Neural cell (in vitro differentiated cells): ENCODE results near the gene MS4A18. TPM values are rescaled to one million over a fixed set of nuclear protein-coding genes. Genes with fewer than 3 reads are reported as not detected.

Source experiments
- H2AFZ ChIP-seq: fragments of 200-600, 300-800 bp; sonication (generic), shearing (Covaris generic); 2 replicates; pipeline ENCODE4 v1.6.0; 2014; ENCODE audit warnings: low read depth, mild to moderate bottlenecking, antibody characterized with exemption, low read length, moderate library complexity
- H3F3A ChIP-seq: fragments of 200-600 bp; shearing (Covaris generic); 2 replicates; pipeline ENCODE4 v1.6.1; 2016; ENCODE audit warnings: mild to moderate bottlenecking, moderate library complexity, mixed read lengths, antibody characterized with exemption, low read length; ENCODE audit not compliant: insufficient read depth, poor library complexity, severe bottlenecking
- H3K27ac ChIP-seq: fragments of 200-600, 300-800 bp; sonication (generic), shearing (Covaris generic); 2 replicates; pipeline ENCODE4 v1.5.1; 2014; ENCODE audit warnings: mild to moderate bottlenecking, low read length, moderate library complexity
- H3K27me3 ChIP-seq: fragments of 300-800, 200-600 bp; sonication (generic), shearing (Covaris generic); 2 replicates; pipeline ENCODE4 v1.6.0; 2014; ENCODE audit warnings: mild to moderate bottlenecking, low read depth, low read length, moderate library complexity; ENCODE audit not compliant: insufficient read depth
- H3K36me3 ChIP-seq: fragments of 300-800, 200-600 bp; sonication (generic), shearing (Covaris generic); 2 replicates; pipeline ENCODE4 v1.5.1; 2014; ENCODE audit warnings: mild to moderate bottlenecking, antibody characterized with exemption, low read length, moderate library complexity; ENCODE audit not compliant: insufficient read depth
- H3K4me2 ChIP-seq: fragments of 300-800, 200-600 bp; sonication (generic), shearing (Covaris generic); 2 replicates; pipeline ENCODE4 v1.6.0; 2014; ENCODE audit warnings: mild to moderate bottlenecking, low read length
- H3K4me3 ChIP-seq: fragments of 300-800, 200-600 bp; sonication (generic), shearing (Covaris generic); 2 replicates; pipeline ENCODE4 v1.5.1; 2014; ENCODE audit warnings: mild to moderate bottlenecking, low read length, moderate library complexity
- H3K79me2 ChIP-seq: fragments of 200-600 bp; shearing (Covaris generic); replicated peaks from 2 replicates; pipeline ENCODE4 v1.6.0; 2014; ENCODE audit warnings: mild to moderate bottlenecking, low read length, moderate library complexity; ENCODE audit not compliant: insufficient read depth
- H3K9ac ChIP-seq: fragments of 300-800, 200-600 bp; sonication (generic), shearing (Covaris generic); 2 replicates; pipeline ENCODE4 v1.6.1; 2016; ENCODE audit warnings: mild to moderate bottlenecking, low read length, mixed read lengths
- H3K9me2 ChIP-seq: fragments of 200-600 bp; shearing (Covaris generic); 2 replicates; pipeline ENCODE4 v1.6.1; 2016; ENCODE audit warnings: mild to moderate bottlenecking, low read length, mixed read lengths; ENCODE audit not compliant: insufficient read depth
- H3K9me3 ChIP-seq: fragments of 200-600, 300-800 bp; sonication (generic), shearing (Covaris generic); 2 replicates; pipeline ENCODE4 v1.6.1; 2016; ENCODE audit warnings: mild to moderate bottlenecking, mixed run types, low read length, moderate library complexity, mixed read lengths
- H4K20me1 ChIP-seq: fragments of 200-600 bp; shearing (Covaris generic); 2 replicates; pipeline ENCODE4 v1.6.1; 2016; ENCODE audit warnings: mild to moderate bottlenecking, mixed run types; ENCODE audit not compliant: insufficient read depth
- EP300 ChIP-seq: fragments of 450-650 bp; conservative IDR thresholded peaks from 2 replicates; pipeline ENCODE4 v1.6.1; 2014; ENCODE audit warnings: antibody characterized with exemption, mild to moderate bottlenecking, moderate library complexity; ENCODE audit not compliant: poor library complexity, severe bottlenecking
- EZH2 ChIP-seq: fragments of 200-600, 300-800 bp; shearing (Covaris generic), sonication (generic); IDR thresholded peaks from 2 replicates; pipeline ENCODE4 v1.6.1; 2014; ENCODE audit warnings: antibody characterized with exemption, low read length, borderline replicate concordance, mild to moderate bottlenecking; ENCODE audit not compliant: insufficient read depth, poor library complexity, severe bottlenecking
- MXI1 ChIP-seq: fragments of 450-650 bp; conservative IDR thresholded peaks from 2 replicates; pipeline ENCODE4 v1.6.1; 2014; ENCODE audit warnings: antibody characterized with exemption, mild to moderate bottlenecking; ENCODE audit not compliant: poor library complexity, severe bottlenecking
- POLR2AphosphoS5 ChIP-seq: IDR thresholded peaks from 2 replicates; pipeline ENCODE4 v1.6.1; 2012
- RAD21 ChIP-seq: fragments of 450-650 bp; conservative IDR thresholded peaks from 2 replicates; pipeline ENCODE4 v1.6.1; 2014; ENCODE audit warnings: antibody characterized with exemption, mild to moderate bottlenecking, moderate library complexity
- SMC3 ChIP-seq: fragments of 450-650 bp; conservative IDR thresholded peaks from 2 replicates; pipeline ENCODE4 v1.6.1; 2014; ENCODE audit warnings: antibody characterized with exemption, mild to moderate bottlenecking, moderate library complexity; ENCODE audit not compliant: poor library complexity
- TAF1 ChIP-seq: IDR thresholded peaks from 2 replicates; pipeline ENCODE4 v1.6.1; 2012; ENCODE audit warnings: low read depth
- polyA plus RNA-seq: library from polyadenylated mRNA; depleted of rRNA; stranded (reverse); fragments of >200 nt; gene quantifications from 2 replicates; pipeline ENCODE4 v1.2.3, GENCODE V29; 2014
- TF ChIP-seq, protein P1 (sequence below): IDR thresholded peaks from 2 replicates; pipeline ENCODE4 v1.6.1; 2012; ENCODE audit warnings: borderline replicate concordance
- TF ChIP-seq, protein P2 (sequence below): fragments of 450-650 bp; IDR thresholded peaks from 2 replicates; pipeline ENCODE4 v1.5.1; 2014; ENCODE audit warnings: antibody characterized with exemption, mild to moderate bottlenecking, moderate library complexity; ENCODE audit not compliant: poor library complexity, severe bottlenecking

MS4A18 gene
- polyA plus RNA-seq, 1 donor from 2014 or later: not detected

GRCh38 chr11:60747359-60747873 lies 22.9 kb downstream of the MS4A18 start:
- no peaks in the 10 kb centered on the region for H3K27me3 ChIP-seq
- no peak overlapping the region for H3K4me2 ChIP-seq
- no peaks in the 10 kb centered on the region for H3K9me3 ChIP-seq
- H3K4me3 ChIP-seq: no peak overlapping the region
- no peaks in the 10 kb centered on the region for H3K79me2 ChIP-seq
- H3K9ac ChIP-seq: no peak overlapping the region
- H3F3A ChIP-seq: no peaks in the 10 kb centered on the region
- TF ChIP-seq RAD21 (no peak), SMC3 (no peak), EP300 (no peak), TAF1 (no peak), EZH2 (no peak), MXI1 (no peak), POLR2AphosphoS5 (no peak)
- TF ChIP-seq, protein P1, sequence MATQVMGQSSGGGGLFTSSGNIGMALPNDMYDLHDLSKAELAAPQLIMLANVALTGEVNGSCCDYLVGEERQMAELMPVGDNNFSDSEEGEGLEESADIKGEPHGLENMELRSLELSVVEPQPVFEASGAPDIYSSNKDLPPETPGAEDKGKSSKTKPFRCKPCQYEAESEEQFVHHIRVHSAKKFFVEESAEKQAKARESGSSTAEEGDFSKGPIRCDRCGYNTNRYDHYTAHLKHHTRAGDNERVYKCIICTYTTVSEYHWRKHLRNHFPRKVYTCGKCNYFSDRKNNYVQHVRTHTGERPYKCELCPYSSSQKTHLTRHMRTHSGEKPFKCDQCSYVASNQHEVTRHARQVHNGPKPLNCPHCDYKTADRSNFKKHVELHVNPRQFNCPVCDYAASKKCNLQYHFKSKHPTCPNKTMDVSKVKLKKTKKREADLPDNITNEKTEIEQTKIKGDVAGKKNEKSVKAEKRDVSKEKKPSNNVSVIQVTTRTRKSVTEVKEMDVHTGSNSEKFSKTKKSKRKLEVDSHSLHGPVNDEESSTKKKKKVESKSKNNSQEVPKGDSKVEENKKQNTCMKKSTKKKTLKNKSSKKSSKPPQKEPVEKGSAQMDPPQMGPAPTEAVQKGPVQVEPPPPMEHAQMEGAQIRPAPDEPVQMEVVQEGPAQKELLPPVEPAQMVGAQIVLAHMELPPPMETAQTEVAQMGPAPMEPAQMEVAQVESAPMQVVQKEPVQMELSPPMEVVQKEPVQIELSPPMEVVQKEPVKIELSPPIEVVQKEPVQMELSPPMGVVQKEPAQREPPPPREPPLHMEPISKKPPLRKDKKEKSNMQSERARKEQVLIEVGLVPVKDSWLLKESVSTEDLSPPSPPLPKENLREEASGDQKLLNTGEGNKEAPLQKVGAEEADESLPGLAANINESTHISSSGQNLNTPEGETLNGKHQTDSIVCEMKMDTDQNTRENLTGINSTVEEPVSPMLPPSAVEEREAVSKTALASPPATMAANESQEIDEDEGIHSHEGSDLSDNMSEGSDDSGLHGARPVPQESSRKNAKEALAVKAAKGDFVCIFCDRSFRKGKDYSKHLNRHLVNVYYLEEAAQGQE: no peak
- TF ChIP-seq, protein P2, sequence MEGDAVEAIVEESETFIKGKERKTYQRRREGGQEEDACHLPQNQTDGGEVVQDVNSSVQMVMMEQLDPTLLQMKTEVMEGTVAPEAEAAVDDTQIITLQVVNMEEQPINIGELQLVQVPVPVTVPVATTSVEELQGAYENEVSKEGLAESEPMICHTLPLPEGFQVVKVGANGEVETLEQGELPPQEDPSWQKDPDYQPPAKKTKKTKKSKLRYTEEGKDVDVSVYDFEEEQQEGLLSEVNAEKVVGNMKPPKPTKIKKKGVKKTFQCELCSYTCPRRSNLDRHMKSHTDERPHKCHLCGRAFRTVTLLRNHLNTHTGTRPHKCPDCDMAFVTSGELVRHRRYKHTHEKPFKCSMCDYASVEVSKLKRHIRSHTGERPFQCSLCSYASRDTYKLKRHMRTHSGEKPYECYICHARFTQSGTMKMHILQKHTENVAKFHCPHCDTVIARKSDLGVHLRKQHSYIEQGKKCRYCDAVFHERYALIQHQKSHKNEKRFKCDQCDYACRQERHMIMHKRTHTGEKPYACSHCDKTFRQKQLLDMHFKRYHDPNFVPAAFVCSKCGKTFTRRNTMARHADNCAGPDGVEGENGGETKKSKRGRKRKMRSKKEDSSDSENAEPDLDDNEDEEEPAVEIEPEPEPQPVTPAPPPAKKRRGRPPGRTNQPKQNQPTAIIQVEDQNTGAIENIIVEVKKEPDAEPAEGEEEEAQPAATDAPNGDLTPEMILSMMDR: no peak
- no peaks in the 10 kb centered on the region for H4K20me1 ChIP-seq
- no peaks in the 10 kb centered on the region for H3K9me2 ChIP-seq
- no peaks in the 10 kb centered on the region for H3K36me3 ChIP-seq
- no peak overlapping the region for H3K27ac ChIP-seq
- no peak overlapping the region for H2AFZ ChIP-seq

- Histone ChIP-seq H3K9ac (no peak overlapping the region), H3K4me3 (no peak overlapping the region)
- no peak for TF ChIP-seq EZH2
- TF ChIP-seq MXI1: no peak
- TF ChIP-seq SMC3: no peak
- TF ChIP-seq, protein P2: no peak
Observed at GRCh38 chr11:60748225-60748624, 23.7 kb downstream of the MS4A18 start.

More at GRCh38 chr11:60748225-60748624, 23.7 kb downstream of the MS4A18 start:
- Histone ChIP-seq H3K27me3 (no peaks in the 10 kb centered on the region), H2AFZ (no peak overlapping the region), H3K4me2 (no peak overlapping the region), H3K36me3 (no peaks in the 10 kb centered on the region), H4K20me1 (no peaks in the 10 kb centered on the region), H3K27ac (no peak overlapping the region), H3K79me2 (no peaks in the 10 kb centered on the region), H3K9me2 (no peaks in the 10 kb centered on the region), H3F3A (no peaks in the 10 kb centered on the region), H3K9me3 (no peaks in the 10 kb centered on the region)
